ENCODE results near the gene WDFY1.

DNA sequence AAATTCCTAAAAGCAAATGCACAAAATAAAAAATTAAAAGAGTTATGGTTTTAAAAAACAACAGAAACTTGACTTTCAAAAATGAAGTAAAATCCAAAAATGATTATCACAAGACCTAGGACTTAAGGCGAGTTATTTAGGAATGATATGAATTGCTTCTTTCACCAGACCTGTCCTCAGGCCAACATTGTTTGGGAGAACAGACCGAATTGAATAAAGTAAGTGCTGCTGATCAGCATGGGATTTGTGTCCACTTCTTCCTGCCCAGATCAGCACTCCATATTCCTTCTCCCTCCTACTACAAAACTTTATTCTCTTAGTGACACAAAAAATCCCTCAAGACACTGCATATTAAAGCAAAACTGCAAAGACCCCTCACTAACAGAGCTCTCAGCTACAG is 39.1 kb downstream of the WDFY1 start:
- TF ChIP-seq, protein P1, sequence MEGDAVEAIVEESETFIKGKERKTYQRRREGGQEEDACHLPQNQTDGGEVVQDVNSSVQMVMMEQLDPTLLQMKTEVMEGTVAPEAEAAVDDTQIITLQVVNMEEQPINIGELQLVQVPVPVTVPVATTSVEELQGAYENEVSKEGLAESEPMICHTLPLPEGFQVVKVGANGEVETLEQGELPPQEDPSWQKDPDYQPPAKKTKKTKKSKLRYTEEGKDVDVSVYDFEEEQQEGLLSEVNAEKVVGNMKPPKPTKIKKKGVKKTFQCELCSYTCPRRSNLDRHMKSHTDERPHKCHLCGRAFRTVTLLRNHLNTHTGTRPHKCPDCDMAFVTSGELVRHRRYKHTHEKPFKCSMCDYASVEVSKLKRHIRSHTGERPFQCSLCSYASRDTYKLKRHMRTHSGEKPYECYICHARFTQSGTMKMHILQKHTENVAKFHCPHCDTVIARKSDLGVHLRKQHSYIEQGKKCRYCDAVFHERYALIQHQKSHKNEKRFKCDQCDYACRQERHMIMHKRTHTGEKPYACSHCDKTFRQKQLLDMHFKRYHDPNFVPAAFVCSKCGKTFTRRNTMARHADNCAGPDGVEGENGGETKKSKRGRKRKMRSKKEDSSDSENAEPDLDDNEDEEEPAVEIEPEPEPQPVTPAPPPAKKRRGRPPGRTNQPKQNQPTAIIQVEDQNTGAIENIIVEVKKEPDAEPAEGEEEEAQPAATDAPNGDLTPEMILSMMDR (IDR thresholded peaks at IDR 0.05): no peak
- TF ChIP-seq POLR2A (IDR thresholded peaks at IDR 0.05): no peak

Data from Peyer's patch (tissue), 4 donors.